Prostate gland (tissue), 2 donors: ENCODE data around the gene COL4A2. TPM values are rescaled to one million over a fixed set of nuclear protein-coding genes. Genes with fewer than 3 reads are reported as not detected.

Experiments
- DNase-seq: peaks from one replicate; pipeline ENCODE4 v3.0.0-alpha.2; 2019; ENCODE audit warnings: low spot score
- H3K27ac ChIP-seq, 2 donors: fragments of 200-600 bp; sonication (generic); 2 replicates each; pipeline ENCODE4 v1.5.1; 2017 to 2019
- H3K27me3 ChIP-seq: fragments of 200-600 bp; sonication (generic); replicated peaks from 2 replicates; pipeline ENCODE4 v1.5.1; 2019; ENCODE audit not compliant: insufficient read depth
- H3K36me3 ChIP-seq, 2 donors: fragments of 200-600 bp; sonication (generic); 1 replicate in 1 of 2; 2 replicates in 1 of 2; pipeline versions ENCODE4 v1.5.1 to v1.8.1; 2017 to 2019
- H3K4me1 ChIP-seq: fragments of 200-600 bp; sonication (generic); replicated peaks from 2 replicates; pipeline ENCODE4 v1.5.1; 2019
- H3K4me3 ChIP-seq, 2 donors: fragments of 200-600 bp; sonication (generic); 2 replicates each; pipeline ENCODE4 v1.5.1; 2017 to 2019
- H3K9me3 ChIP-seq: fragments of 200-600 bp; sonication (generic); 2 replicates; pipeline ENCODE4 v1.5.1; 2017
- CTCF ChIP-seq, 4 experiments: fragments of 200-600 bp in 2 of 4; fragments of 450-650 bp in 2 of 4; sonication (generic) in 2 of 4; IDR thresholded peaks; 1 replicate in 3 of 4; 2 replicates in 1 of 4; pipeline ENCODE4 v1.5.1; 2016 to 2019; ENCODE audit warnings: antibody characterized with exemption in 4 of 4, mild to moderate bottlenecking in 2 of 4, moderate library complexity in 2 of 4
- POLR2A ChIP-seq: fragments of 450-650 bp; IDR thresholded peaks from one replicate; pipeline ENCODE4 v1.6.1; 2016; ENCODE audit warnings: antibody characterized with exemption, mild to moderate bottlenecking
- POLR2AphosphoS5 ChIP-seq: sonication (generic); formaldehyde crosslinking; IDR thresholded peaks from one replicate; pipeline ENCODE4 v1.6.1; 2017; ENCODE audit warnings: antibody characterized with exemption
- WGBS: methylation state at CpG from one replicate; pipeline ENCODE4 v1.1.5; 2018; 5-methylcytosine and 5-hydroxymethylcytosine counted together
- intact Hi-C: fragments of 100-400 bp; cut with DNase I; formaldehyde crosslinking; loops from one replicate; pipeline ENCODE4 v1.14.2; 2022
- total RNA-seq, 2 donors: library from RNA; depleted of rRNA; stranded (reverse); fragments of >200 nt; gene quantifications; one replicate each; pipeline ENCODE4 v1.1.0, GENCODE V29; 2016

COL4A2 gene
- total RNA-seq, 2 donors from 2014 or later, result 82.8 to 193 TPM

GRCh38 chr13:110377826-110378201 lies 70.7 kb downstream of the COL4A2 start:
- no peak overlapping the region for H3K4me3 ChIP-seq
- no peaks in the 10 kb centered on the region for H3K9me3 ChIP-seq
- 82% methylated on average over 5 of the region's 5 CpGs for WGBS
- no peak overlapping the region for H3K27ac ChIP-seq
- DNase-seq, result no peak
- no peaks in the 10 kb centered on the region for H3K36me3 ChIP-seq
- no peaks in the 10 kb centered on the region for H3K4me1 ChIP-seq
- no peak for TF ChIP-seq POLR2A
- no peak for TF ChIP-seq CTCF (IDR thresholded peaks at IDR 0.05)
- no peak for TF ChIP-seq POLR2AphosphoS5
- peaks cover 2% of the 10 kb centered on the region for H3K27me3 ChIP-seq
- intact Hi-C loops, result no loop called here

- TF ChIP-seq CTCF (IDR thresholded peaks at IDR 0.05), result no peak
- no peak for TF ChIP-seq POLR2AphosphoS5
- no peak for TF ChIP-seq POLR2A
- intact Hi-C loops, result no loop called here
- 92% methylated on average over 9 of the region's 9 CpGs for WGBS
These were observed 72.3 kb downstream of the COL4A2 start for GRCh38 chr13:110379358-110379757.

GRCh38 chr13:110379905-110380341 lies 72.8 kb downstream of the COL4A2 start:
- WGBS, result 60% methylated on average over 4 of the region's 4 CpGs
- peaks cover 2% of the 10 kb centered on the region for H3K27me3 ChIP-seq
- TF ChIP-seq POLR2AphosphoS5, result no peak
- no peak for TF ChIP-seq CTCF (IDR thresholded peaks at IDR 0.05)
- TF ChIP-seq POLR2A, result no peak
- no peak overlapping the region for H3K27ac ChIP-seq
- H3K9me3 ChIP-seq, result no peaks in the 10 kb centered on the region
- H3K36me3 ChIP-seq, result no peaks in the 10 kb centered on the region
- no peak for DNase-seq
- no peak overlapping the region for H3K4me3 ChIP-seq
- intact Hi-C loops, result no loop called here
- H3K4me1 ChIP-seq, result no peaks in the 10 kb centered on the region

More at GRCh38 chr13:110379358-110379757, 72.3 kb downstream of the COL4A2 start:
- H3K27me3 ChIP-seq, result peaks cover 2% of the 10 kb centered on the region
- H3K4me3 ChIP-seq, result no peak overlapping the region
- no peak overlapping the region for H3K27ac ChIP-seq
- H3K4me1 ChIP-seq, result no peaks in the 10 kb centered on the region
- H3K36me3 ChIP-seq, result no peaks in the 10 kb centered on the region
- H3K9me3 ChIP-seq, result no peaks in the 10 kb centered on the region
- DNase-seq, result no peak

- TF ChIP-seq POLR2A (no peak), POLR2AphosphoS5 (no peak), CTCF (IDR thresholded peaks at IDR 0.05) (no peak)
- Histone ChIP-seq H3K4me1 (no peaks in the 10 kb centered on the region), H3K27ac (no peak overlapping the region), H3K4me3 (no peak overlapping the region), H3K36me3 (no peaks in the 10 kb centered on the region), H3K9me3 (no peaks in the 10 kb centered on the region), H3K27me3 (peaks cover 2% of the 10 kb centered on the region)
- intact Hi-C loops, result no loop called here
- no peak for DNase-seq
- 89% methylated on average over 14 of the region's 14 CpGs for WGBS
These were observed 73.4 kb downstream of the COL4A2 start for GRCh38 chr13:110380359-110381028.

GRCh38 chr13:110381029-110381360 lies 73.9 kb downstream of the COL4A2 start:
- Histone ChIP-seq H3K4me3 (no peak overlapping the region), H3K9me3 (no peaks in the 10 kb centered on the region), H3K4me1 (no peaks in the 10 kb centered on the region), H3K27me3 (peaks cover 2% of the 10 kb centered on the region), H3K36me3 (no peaks in the 10 kb centered on the region), H3K27ac (no peak overlapping the region)
- WGBS, result 95% methylated on average over 12 of the region's 12 CpGs
- no peak for DNase-seq
- TF ChIP-seq POLR2AphosphoS5 (no peak), CTCF (IDR thresholded peaks at IDR 0.05) (no peak), POLR2A (no peak)
- intact Hi-C loops, result no loop called here
